ENCODE results near the gene CFI.

DNA sequence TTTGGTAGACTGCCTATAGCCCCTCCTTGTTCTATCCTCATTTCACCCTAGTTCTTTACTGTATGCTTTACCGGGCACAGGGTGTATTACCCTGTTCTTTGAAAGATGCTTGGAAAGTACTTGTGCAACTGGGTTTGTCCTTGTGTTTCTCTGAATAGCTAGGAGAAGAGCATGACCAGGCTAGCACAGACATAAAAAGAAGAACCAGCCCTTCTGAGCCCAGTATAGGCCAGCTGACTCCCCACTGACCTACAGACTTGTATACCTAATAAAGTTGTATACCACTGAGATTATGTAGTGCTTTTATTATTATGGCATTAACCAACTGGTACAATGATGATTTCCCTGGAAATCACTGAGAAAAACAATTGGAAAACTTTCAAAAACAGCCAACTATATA is 15.0 kb downstream of the CFI start:
- TF ChIP-seq GATA3 (IDR thresholded peaks at IDR 0.05; ENCODE audit: low read depth, low read length) (no peak), GATA2 (IDR thresholded peaks at IDR 0.05; ENCODE audit: low read depth, low read length) (no peak)

Measured in SH-SY5Y (cell line).